Gastroesophageal sphincter (tissue), 3 donors: ENCODE results near the gene NAA10.

Experiments
- EP300 ChIP-seq: sonication (generic); formaldehyde crosslinking; IDR thresholded peaks from one replicate; pipeline ENCODE4 v1.6.1; 2017; ENCODE audit warnings: antibody characterized with exemption, mild to moderate bottlenecking
- POLR2A ChIP-seq, 2 donors: fragments of 450-650 bp; IDR thresholded peaks; one replicate each; pipeline ENCODE4 v1.6.1; 2017; ENCODE audit warnings: antibody characterized with exemption in 2 of 2, mild to moderate bottlenecking in 2 of 2, moderate library complexity in 1 of 2
- POLR2AphosphoS5 ChIP-seq: sonication (generic); formaldehyde crosslinking; IDR thresholded peaks from one replicate; pipeline ENCODE4 v1.6.1; 2017; ENCODE audit warnings: antibody characterized with exemption
- TF ChIP-seq, protein P1 (sequence below), 4 experiments: fragments of 200-600 bp in 2 of 4; fragments of 450-650 bp in 2 of 4; sonication (generic) in 1 of 4; IDR thresholded peaks; one replicate each; pipeline ENCODE4 v1.5.1; 2017 to 2019; ENCODE audit warnings: antibody characterized with exemption in 4 of 4, mild to moderate bottlenecking in 2 of 4, moderate library complexity in 2 of 4

DNA sequence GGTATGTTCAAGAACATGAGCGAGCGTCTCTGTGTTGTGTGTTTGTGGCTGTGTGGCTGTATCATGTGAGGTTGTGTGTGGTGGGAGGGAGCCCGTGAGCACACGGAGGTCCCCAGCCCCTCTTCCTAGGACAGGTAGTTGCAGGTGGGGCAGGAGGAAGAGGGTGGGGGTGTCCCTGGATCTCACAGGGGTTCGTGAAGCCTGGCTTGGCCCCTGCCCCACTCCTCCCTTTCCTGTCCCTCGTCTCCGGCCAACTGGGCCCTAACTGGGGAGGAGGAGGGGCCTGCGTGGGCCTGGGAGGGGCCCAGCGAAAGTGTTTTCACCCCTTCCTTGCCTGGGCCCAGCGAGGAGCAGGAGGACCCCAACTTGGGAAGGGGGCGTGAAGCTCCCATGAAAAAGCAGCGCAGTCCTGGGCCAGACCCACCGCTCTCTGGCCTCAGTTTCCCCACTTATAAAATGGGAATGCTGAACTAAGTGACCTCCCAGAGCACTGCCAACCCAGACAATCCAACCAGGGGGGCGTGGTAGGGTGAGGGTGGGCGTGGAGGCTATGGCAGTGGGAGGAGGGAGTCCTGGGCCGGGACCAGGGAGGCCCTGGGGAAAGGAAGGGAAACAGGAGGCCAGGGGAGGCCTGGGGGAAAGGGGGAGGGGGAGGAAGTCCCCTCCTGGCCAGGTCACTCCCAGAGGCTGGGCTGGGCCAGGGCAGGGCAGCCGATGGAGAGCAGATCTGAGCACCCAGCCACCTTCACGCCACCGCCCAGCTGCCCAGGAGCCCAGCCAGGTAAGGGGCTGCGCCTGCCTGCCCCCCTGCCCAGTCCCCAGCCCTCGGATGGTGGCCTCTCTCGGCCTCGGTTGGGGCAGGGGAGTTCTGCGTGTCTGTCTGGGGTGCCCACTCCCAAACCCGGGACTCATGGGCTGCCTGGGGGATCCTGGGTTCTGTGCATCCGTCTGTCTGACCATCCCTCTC is 30.6 kb downstream of the NAA10 start, which contains the start of gene AVPR2:
- TF ChIP-seq, protein P1, sequence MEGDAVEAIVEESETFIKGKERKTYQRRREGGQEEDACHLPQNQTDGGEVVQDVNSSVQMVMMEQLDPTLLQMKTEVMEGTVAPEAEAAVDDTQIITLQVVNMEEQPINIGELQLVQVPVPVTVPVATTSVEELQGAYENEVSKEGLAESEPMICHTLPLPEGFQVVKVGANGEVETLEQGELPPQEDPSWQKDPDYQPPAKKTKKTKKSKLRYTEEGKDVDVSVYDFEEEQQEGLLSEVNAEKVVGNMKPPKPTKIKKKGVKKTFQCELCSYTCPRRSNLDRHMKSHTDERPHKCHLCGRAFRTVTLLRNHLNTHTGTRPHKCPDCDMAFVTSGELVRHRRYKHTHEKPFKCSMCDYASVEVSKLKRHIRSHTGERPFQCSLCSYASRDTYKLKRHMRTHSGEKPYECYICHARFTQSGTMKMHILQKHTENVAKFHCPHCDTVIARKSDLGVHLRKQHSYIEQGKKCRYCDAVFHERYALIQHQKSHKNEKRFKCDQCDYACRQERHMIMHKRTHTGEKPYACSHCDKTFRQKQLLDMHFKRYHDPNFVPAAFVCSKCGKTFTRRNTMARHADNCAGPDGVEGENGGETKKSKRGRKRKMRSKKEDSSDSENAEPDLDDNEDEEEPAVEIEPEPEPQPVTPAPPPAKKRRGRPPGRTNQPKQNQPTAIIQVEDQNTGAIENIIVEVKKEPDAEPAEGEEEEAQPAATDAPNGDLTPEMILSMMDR (IDR thresholded peaks at IDR 0.05) = no peak
- TF ChIP-seq POLR2AphosphoS5 (no peak), POLR2A (IDR thresholded peaks at IDR 0.05) (no peak), EP300 (no peak)
